Stimulated activated memory B cell treated with anti-CD40 and anti-IgM and Interleukin-4, amounts not matched to agents 10 μg/mL and 1 μg/mL and 100 μg/mL, for 72 hours (primary cell): ENCODE measurements around the gene SFTA2.
A peak's percentile ranks its signal among the peaks of the same experiment; 100 is the strongest.
"Not testable (repeated sequence)": the region's sequence is repeated elsewhere in the genome, so short reads cannot be mapped to it uniquely, and the experiment has no call there.

Experiments
- ATAC-seq: fragments of 150-1000 bp; cut with Tn5 transposase; 2 replicates; pipeline ENCODE4 v1.10.0; 2021
- H3K27ac Mint-ChIP-seq: one replicate; pipeline ENCODE4 v1.8.0; 2022; ENCODE audit warnings: mild to moderate bottlenecking, mixed read lengths
- H3K27me3 Mint-ChIP-seq: one replicate; pipeline ENCODE4 v1.8.0; 2022; ENCODE audit warnings: mixed read lengths
- H3K36me3 Mint-ChIP-seq: one replicate; pipeline ENCODE4 v1.8.0; 2022; ENCODE audit warnings: mixed read lengths
- H3K4me1 Mint-ChIP-seq: one replicate; pipeline ENCODE4 v1.8.0; 2022; ENCODE audit warnings: mixed read lengths
- H3K4me3 Mint-ChIP-seq: one replicate; pipeline ENCODE4 v1.8.0; 2022; ENCODE audit warnings: mild to moderate bottlenecking, moderate library complexity, mixed read lengths
- H3K9me3 Mint-ChIP-seq: one replicate; pipeline ENCODE4 v1.8.0; 2022; ENCODE audit warnings: mixed read lengths

The SFTA2 gene

GRCh38 chr6:30928677-30929076 is 3.3 kb downstream of the SFTA2 start:
- H3K4me1 Mint-ChIP-seq, result no peaks in the 10 kb centered on the region
- no peaks in the 10 kb centered on the region for H3K27me3 Mint-ChIP-seq
- H3K27ac Mint-ChIP-seq, result no peak overlapping the region
- H3K36me3 Mint-ChIP-seq, result peaks cover 42% of the 10 kb centered on the region
- H3K4me3 Mint-ChIP-seq, result no peak overlapping the region
- no peak for ATAC-seq
- peaks cover 8% of the 10 kb centered on the region for H3K9me3 Mint-ChIP-seq

- H3K27ac Mint-ChIP-seq, H3K4me1 Mint-ChIP-seq, ATAC-seq, H3K4me3 Mint-ChIP-seq, H3K27me3 Mint-ChIP-seq, H3K9me3 Mint-ChIP-seq: not testable (repeated sequence)
- H3K36me3 Mint-ChIP-seq, result peaks cover 58% of the 10 kb centered on the region
Measured at GRCh38 chr6:30927080-30927479, 4.9 kb downstream of the SFTA2 start.

GRCh38 chr6:30926644-30927043 is 5.3 kb downstream of the SFTA2 start:
- Mint-ChIP-seq H3K4me1 (peaks cover 8% of the 10 kb centered on the region), H3K36me3 (peaks cover 62% of the 10 kb centered on the region), H3K27ac (no peak overlapping the region), H3K27me3 (no peaks in the 10 kb centered on the region), H3K9me3 (peaks cover 8% of the 10 kb centered on the region), H3K4me3 (no peak overlapping the region)
- ATAC-seq, result no peak

GRCh38 chr6:30924040-30924627 is 7.8 kb downstream of the SFTA2 start:
- not testable (repeated sequence) for ATAC-seq, H3K9me3 Mint-ChIP-seq, H3K4me3 Mint-ChIP-seq, H3K27ac Mint-ChIP-seq, H3K27me3 Mint-ChIP-seq
- Mint-ChIP-seq H3K36me3 (peaks cover 83% of the 10 kb centered on the region), H3K4me1 (peaks cover 12% of the 10 kb centered on the region)

GRCh38 chr6:30922447-30922852 is 9.5 kb downstream of the SFTA2 start:
- no peak for ATAC-seq
- Mint-ChIP-seq H3K9me3 (no peaks in the 10 kb centered on the region), H3K4me1 (peaks cover 16% of the 10 kb centered on the region), H3K27me3 (no peaks in the 10 kb centered on the region), H3K36me3 (peaks cover 83% of the 10 kb centered on the region), H3K27ac (peak overlapping the region; percentile 29), H3K4me3 (no peak overlapping the region)

- Mint-ChIP-seq H3K9me3 (no peaks in the 10 kb centered on the region), H3K36me3 (peaks cover 80% of the 10 kb centered on the region), H3K27ac (no peak overlapping the region), H3K4me1 (peaks cover 49% of the 10 kb centered on the region), H3K4me3 (no peak overlapping the region), H3K27me3 (no peaks in the 10 kb centered on the region)
- ATAC-seq, result no peak
Measured at GRCh38 chr6:30918670-30919069, 13.3 kb downstream of the SFTA2 start.

- no peak for ATAC-seq
- Mint-ChIP-seq H3K36me3 (peaks cover 71% of the 10 kb centered on the region), H3K4me1 (peaks cover 53% of the 10 kb centered on the region), H3K27me3 (no peaks in the 10 kb centered on the region), H3K9me3 (no peaks in the 10 kb centered on the region), H3K4me3 (no peak overlapping the region), H3K27ac (no peak overlapping the region)
Measured at GRCh38 chr6:30917487-30917886, 14.5 kb downstream of the SFTA2 start.

GRCh38 chr6:30917041-30917440 is 14.9 kb downstream of the SFTA2 start:
- peaks cover 49% of the 10 kb centered on the region for H3K4me1 Mint-ChIP-seq
- H3K27ac Mint-ChIP-seq, result peak overlapping the region; percentile 19
- H3K9me3 Mint-ChIP-seq, result no peaks in the 10 kb centered on the region
- H3K4me3 Mint-ChIP-seq, result no peak overlapping the region
- peaks cover 71% of the 10 kb centered on the region for H3K36me3 Mint-ChIP-seq
- no peak for ATAC-seq
- H3K27me3 Mint-ChIP-seq, result no peaks in the 10 kb centered on the region

GRCh38 chr6:30915591-30915946 is 16.4 kb downstream of the SFTA2 start:
- Mint-ChIP-seq H3K4me1 (peaks cover 44% of the 10 kb centered on the region), H3K36me3 (peaks cover 71% of the 10 kb centered on the region), H3K27me3 (no peaks in the 10 kb centered on the region)

GRCh38 chr6:30914854-30915590 is 16.9 kb downstream of the SFTA2 start:
- Mint-ChIP-seq H3K36me3 (peaks cover 66% of the 10 kb centered on the region), H3K9me3 (no peaks in the 10 kb centered on the region), H3K27me3 (no peaks in the 10 kb centered on the region), H3K4me3 (peak overlapping the region; percentile 94), H3K4me1 (peaks cover 44% of the 10 kb centered on the region), H3K27ac (peak overlapping the region; percentile 86)
- ATAC-seq, result no peak

More at GRCh38 chr6:30915591-30915946, 16.4 kb downstream of the SFTA2 start:
- ATAC-seq, result no peak
- Mint-ChIP-seq H3K9me3 (no peaks in the 10 kb centered on the region), H3K4me3 (peak overlapping the region; percentile 47), H3K27ac (peak overlapping the region; percentile 55)

- H3K27ac Mint-ChIP-seq, result peak within 1 kb of the TSS; percentile 86
- peaks cover 44% of the 10 kb centered on the region for H3K4me1 Mint-ChIP-seq
- H3K36me3 Mint-ChIP-seq, result peaks cover 58% of the 10 kb centered on the region
- peak within 1 kb of the TSS; percentile 94 for H3K4me3 Mint-ChIP-seq
- no peaks in the 10 kb centered on the region for H3K9me3 Mint-ChIP-seq
- H3K27me3 Mint-ChIP-seq, result no peaks in the 10 kb centered on the region
- peak; percentile 97 for ATAC-seq
Measured at GRCh38 chr6:30914076-30914853, 17.7 kb downstream of the SFTA2 start, which contains the start of gene VARS2. VARS2 (plus strand) TSS chr6:30914238; CDS start chr6:30914837, 599 bp downstream.

GRCh38 chr6:30913721-30914075 is 18.3 kb downstream of the SFTA2 start:
- H3K4me3 Mint-ChIP-seq, result peak overlapping the region; percentile 94
- ATAC-seq, result no peak
- peaks cover 48% of the 10 kb centered on the region for H3K4me1 Mint-ChIP-seq
- no peaks in the 10 kb centered on the region for H3K27me3 Mint-ChIP-seq
- no peaks in the 10 kb centered on the region for H3K9me3 Mint-ChIP-seq
- H3K36me3 Mint-ChIP-seq, result peaks cover 54% of the 10 kb centered on the region
- peak overlapping the region; percentile 86 for H3K27ac Mint-ChIP-seq

GRCh38 chr6:30912746-30913520 is 19.0 kb downstream of the SFTA2 start:
- Mint-ChIP-seq H3K27me3 (no peaks in the 10 kb centered on the region), H3K9me3 (no peaks in the 10 kb centered on the region), H3K4me1 (peaks cover 53% of the 10 kb centered on the region)

GRCh38 chr6:30910473-30910872 is 21.5 kb downstream of the SFTA2 start:
- H3K27ac Mint-ChIP-seq, H3K9me3 Mint-ChIP-seq, H3K4me3 Mint-ChIP-seq, H3K27me3 Mint-ChIP-seq, ATAC-seq: not testable (repeated sequence)
- Mint-ChIP-seq H3K36me3 (peaks cover 21% of the 10 kb centered on the region), H3K4me1 (peaks cover 35% of the 10 kb centered on the region)

More at GRCh38 chr6:30912746-30913520, 19.0 kb downstream of the SFTA2 start:
- peak overlapping the region; percentile 86 for H3K27ac Mint-ChIP-seq
- H3K4me3 Mint-ChIP-seq, result peak overlapping the region; percentile 94
- peaks cover 46% of the 10 kb centered on the region for H3K36me3 Mint-ChIP-seq
- ATAC-seq, result no peak

GRCh38 chr6:30908700-30909099 is 23.3 kb downstream of the SFTA2 start:
- H3K4me1 Mint-ChIP-seq, result peaks cover 21% of the 10 kb centered on the region
- no peaks in the 10 kb centered on the region for H3K9me3 Mint-ChIP-seq
- H3K27me3 Mint-ChIP-seq, result no peaks in the 10 kb centered on the region
- ATAC-seq, result no peak
- peak overlapping the region; percentile 72 for H3K27ac Mint-ChIP-seq
- peaks cover 21% of the 10 kb centered on the region for H3K36me3 Mint-ChIP-seq
- peak overlapping the region; percentile 95 for H3K4me3 Mint-ChIP-seq
